ENCODE data around the gene MVK.

- TF ChIP-seq CTCF (IDR thresholded peaks at IDR 0.05) (no peak), POLR2A (IDR thresholded peaks at IDR 0.05) (no peak)
Observed at GRCh38 chr12:109588461-109589239, 15.1 kb downstream of the MVK start.
